ENCODE data around the gene CALHM5.

The CALHM5 gene

DNA sequence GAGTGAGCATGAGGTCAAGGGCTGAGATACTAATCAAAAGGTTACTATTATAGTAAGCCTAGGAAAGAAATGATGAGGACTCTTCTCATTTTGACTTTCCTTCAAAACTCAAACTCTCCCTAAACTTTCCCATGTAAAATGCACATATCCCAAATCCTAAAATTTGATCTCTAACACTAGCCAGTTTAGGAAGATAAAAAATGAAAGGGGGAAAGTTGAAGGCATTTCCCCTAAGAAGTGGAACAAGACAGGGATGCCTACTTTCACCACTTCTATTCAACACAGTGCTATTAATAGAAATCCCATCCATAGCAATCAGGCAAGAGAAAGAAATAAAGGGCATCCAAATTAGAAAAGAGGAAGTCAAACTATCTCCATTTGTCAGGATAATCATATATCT lies 2.9 kb upstream of the CALHM5 start:
- DNase-seq (ENCODE audit: low read depth), result no peak

DNA sequence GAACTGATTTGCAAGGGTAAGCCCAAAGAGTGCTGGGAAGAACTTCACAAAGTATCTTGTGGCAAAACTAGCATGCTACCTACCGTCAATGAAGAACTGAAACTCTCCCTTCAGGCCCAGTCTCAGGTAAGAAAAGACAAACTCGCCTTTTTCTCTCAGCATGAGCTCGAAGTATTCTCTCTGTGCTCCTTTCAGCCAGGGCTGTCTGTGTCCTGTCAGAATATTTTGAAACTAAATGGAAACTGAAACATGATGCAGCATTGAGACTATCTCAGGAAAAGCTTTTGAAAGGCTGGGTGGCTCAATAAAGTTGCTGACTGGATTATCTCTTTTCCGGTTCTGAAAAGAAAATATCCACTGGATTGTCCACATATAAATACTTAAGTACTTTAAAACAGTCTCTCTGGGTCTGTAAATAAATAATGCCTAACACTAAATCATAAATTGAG lies 696 bp downstream of the CALHM5 start:
- DNase-seq (ENCODE audit: low read depth), result no peak

DNA sequence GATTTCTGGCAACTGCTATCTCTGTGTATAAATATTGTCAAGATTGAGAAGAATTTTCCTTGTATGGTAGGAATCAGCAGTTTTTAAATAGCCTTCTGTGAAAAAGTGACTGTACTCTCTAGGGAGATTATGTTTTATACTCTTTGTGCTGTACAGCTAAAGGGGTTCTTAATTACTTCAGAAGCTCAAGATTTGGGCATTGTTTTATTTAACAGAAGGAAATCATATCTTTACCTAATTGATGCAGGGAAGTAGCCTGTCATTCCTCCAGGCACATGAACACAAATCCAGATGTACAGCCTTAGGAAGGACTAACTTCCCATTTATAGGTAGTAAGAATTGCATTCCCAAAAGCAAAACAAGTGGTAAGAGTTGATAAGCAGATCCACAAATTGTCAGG lies 1.3 kb downstream of the CALHM5 start:
- DNase-seq (ENCODE audit: low read depth), result no peak

DNA sequence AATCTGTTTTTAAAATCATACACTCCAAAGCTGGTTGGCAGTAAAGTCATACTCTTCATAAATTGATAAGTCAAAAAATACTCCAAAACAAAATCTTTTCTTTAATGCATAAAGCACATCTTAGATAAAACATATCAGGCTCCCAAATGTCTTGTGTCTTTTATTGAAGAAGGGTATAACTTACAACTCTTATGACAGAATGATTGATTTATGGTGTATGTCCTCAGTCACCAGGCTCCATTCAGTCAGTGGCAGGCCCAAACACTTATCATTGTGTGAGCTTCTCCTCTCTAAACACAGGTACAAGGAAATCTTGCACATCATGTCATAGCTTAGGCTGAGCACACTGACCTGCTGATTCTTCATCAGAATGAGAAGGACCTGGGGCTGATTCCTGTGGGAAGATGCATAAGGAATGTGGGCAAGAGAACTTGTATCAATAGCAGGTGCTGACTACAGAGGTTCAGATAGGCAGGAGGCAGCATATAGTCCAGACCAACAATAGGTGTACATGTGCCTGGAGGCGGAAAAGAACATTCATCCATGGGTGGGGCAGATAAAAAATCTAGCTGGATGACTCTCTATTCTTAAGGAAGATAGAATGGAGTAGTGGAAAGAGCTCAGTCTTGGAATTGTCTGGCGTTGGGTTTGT lies 1.9 kb downstream of the CALHM5 start:
- no peak for DNase-seq (ENCODE audit: low read depth)

DNA sequence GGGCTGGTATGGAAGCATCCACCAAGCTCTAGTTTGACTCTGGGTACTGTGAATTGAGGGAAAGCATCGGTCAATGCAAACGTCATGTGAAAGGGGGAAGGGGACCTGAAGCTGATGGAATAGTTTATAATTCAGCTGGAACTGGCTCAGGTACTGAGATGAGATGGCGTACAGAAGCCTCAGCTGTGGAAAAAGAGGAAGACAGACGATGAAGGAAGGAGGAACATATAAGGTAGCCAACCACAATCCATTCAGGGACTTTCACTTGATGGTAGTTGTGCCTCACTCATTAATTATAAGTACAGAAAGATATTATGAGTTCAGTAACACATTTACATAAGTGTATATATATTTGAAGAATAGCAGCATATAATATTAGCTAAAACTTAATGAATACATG lies 2.7 kb downstream of the CALHM5 start:
- no peak for DNase-seq (ENCODE audit: low read depth)

DNA sequence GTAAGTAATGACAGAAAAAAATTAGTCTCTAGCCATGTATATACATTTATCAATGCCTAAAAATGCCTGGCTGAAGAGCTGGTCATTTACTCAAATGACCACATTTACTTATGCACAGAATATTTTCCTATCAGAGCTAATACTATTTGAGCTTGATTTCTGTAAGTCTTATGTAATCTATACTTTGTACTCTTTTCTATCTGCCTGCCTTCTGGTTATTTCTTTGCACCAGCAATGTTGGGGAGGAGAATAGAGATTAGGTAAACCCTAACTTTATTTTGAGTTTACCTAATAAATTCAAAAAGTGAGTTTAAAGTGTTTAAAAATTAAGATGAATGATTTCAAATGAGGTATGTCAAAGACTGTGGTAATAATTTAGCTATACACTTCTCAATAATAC lies 3.7 kb downstream of the CALHM5 start:
- no peak for DNase-seq (ENCODE audit: low read depth)

DNA sequence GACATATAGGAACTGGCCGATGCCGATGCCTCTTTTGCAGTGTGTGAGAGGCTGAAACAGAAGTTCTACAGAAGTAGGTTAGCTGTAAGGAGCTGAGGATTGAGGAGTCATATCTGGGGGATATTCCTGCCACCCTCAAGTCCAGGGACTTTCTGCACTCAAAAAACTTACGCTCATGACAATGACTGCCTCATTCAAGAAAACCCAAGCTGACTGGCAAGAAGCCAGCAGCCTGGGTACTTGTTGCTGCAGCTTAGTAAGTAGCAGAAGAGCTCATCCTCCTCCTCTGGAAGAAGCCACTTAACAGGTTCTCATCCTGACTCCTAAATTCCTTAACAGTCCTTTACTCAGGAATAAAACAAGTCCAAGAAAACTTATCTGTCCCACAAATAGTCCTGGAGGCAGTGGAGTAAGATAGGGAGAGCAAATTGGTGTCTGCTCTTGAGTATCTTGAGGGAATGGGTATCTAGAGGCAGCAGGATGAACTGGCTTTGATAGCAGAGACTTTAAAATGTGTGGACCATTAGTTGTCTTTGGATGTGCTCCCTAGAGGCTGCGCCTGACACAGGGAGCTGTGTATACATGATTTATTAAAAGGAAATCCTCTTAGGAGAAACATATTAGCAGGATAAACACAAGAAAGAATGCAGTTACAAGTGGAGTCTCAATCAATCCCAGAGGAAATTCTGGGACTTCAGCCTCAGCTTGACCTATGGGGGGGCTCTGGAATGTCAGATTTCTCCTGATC lies 7.4 kb downstream of the CALHM5 start:
- no peak for DNase-seq (ENCODE audit: low read depth)

DNA sequence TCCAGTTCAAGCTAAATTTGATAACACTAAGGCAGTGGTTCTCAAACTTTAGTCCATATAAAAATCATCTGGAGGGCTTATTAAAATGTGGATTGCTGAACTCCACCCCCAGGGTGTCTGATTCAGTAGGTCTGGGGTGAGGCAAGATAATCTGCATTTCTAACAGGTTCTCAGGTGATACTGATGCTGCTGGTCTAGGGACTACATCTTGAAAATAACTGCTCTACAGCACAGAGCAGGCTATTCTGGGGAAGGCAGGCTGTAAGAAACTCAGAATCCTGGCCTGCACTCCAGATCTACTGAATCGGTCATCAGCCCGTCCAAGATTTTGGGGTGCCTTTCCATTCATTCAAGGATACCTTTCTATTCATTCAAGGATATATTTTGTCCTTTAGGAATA lies 11.5 kb downstream of the CALHM5 start:
- no peak for DNase-seq (ENCODE audit: low read depth)

DNA sequence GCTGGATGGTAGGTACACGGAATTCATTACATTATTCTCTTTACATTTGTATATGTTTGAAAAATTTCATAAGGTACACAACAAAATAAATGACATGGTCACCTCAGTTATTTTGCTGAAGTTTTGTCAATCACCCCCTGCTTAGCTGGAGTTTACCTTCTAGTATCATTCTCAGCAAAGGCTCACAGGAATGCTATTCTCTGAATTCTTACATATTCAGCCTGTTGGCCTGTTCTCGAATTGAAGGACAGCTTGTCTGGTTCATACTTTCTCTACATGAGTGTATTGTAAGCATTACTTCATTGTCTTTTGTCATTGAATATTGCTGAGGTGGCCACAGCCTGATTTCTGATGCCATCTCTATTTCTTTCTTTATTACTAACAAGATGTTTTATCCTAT lies 12.8 kb downstream of the CALHM5 start:
- DNase-seq (ENCODE audit: low read depth), result no peak

DNA sequence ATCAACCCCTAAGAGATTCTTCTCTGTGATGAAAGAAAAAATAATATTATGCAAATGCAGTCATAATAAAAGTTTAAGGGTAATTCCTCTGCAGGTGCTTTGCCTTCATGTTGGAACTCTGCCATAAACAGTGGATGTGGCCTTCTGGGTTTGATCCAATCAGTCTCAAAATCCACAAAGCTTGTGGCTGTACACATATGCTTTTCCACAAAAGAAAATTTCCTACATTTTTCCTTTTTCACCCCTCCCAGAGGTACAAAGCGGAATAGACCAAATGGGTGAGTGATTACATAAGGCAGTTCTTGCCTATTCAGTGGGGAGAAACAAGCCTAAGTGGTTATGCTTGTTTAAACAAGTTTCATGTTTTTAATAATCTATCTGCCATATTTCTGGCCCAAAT lies 16.7 kb downstream of the CALHM5 start:
- no peak for DNase-seq (ENCODE audit: low read depth)

DNA sequence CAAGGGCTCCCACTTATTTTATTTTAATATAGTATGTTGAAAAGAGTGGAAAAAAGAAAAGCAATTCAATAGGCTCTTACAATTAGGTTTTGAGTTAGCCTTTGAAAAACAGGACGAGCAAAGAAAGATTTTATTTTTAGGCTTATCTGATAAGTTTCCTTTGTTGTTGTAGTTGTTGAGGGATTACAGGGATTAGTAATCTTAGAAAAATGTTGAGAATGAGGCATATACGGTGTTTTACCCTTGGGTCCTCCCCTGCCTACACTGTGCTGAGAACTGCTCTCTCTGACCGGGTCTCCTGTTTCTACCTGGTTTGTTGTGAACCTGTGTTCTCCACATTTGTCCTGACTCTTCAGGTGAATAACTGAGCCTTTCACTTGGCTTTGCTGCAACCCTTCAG lies 17.3 kb downstream of the CALHM5 start:
- no peak for DNase-seq (ENCODE audit: low read depth)

DNA sequence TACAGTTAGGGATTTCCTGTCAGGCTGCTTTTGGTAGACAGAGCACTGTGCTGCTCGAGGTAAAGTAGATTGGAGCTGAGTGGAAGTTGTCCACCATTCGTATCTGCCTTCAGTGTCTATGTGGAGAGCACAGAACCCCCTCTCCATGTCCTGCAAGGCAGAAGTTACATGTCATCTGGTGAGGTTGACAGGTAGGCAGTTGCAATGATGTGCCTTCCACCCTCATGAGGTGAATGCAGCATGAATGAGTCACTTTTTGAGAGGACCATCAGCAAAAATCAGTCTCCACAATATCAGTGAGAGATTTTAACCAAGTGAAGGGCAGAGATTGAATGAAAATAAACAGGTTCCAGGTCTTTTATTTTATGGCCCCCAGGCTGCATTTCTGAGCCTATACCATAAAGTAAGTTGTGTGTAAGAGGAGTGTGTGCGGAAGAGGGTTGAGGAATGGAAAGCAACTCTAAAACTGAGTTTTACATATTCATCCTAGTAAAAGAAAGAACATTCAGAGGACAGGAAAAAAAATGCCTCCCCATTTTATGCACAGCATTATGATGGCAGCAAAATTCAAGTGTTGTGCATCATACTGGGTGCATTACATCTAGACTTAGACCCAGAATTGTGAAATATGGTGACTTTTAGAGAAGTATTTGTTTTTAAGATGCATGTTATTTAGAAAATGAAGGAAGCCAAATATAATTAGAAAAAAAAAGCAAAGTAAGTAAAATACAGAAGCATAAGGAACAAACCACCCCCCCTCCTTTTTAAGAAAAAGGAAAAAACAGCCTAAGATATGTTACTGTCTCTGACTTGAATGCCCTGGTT lies 18.2 kb downstream of the CALHM5 start:
- DNase-seq (ENCODE audit: low read depth), result no peak

DNA sequence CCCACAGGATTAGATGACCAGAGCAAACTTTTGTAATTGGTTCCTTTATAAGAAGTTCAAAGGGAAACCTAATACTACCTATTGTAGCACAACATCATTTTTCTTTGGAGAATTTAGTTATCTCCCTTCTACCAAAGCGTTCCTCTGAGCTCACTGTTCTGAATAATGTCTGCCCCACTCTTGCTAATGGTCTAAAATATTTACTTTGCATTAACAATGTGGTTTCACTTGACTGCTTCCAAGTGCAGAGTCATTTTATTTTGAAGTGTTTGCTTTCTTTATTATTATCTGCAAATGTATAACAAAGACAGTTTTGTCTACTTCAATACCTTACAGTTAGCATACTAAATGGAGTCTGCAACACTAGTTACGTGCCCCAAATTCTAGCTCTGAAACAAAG lies 19.0 kb downstream of the CALHM5 start:
- DNase-seq (ENCODE audit: low read depth), result no peak

DNA sequence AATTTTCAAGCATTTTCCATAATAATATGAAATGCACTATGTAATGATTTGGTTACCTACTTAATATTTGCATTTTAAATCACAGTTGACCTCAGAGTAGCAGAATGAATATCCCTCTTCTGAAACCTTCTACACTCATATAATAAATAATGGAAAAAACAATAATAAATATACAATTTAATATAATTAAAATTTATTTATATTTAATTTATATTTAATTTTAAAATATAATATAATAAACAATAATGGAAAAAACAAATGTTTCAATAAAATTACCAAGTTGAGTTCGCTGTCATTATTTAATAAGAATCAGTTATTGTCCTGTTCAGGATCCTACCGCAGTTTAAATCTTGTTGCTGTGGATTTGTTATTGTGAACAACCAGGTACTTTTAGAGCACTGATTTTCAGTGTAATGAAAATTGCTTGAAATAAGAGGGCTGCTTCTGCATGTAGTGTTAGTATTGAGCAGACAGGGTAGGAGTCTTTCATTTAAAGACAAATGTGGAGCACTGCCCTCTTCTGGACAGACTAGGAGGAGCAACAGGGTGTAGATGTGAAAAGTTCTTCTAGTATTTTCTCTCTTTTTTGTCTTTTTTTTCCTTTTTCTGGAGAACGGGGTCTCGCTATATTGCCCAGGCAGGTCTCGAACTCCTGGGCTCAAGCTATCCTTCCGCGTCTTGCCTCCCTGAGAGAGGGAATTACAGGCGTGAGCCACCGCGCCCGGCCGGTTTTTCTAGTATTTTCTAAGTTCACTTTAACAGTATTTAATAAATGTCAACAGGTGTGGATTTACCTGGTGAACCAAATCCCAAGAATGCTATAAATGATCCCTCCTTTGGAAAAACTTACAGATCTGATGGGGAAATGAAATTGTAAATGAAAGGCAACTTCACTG lies 20.5 kb downstream of the CALHM5 start:
- DNase-seq (ENCODE audit: low read depth), result peak; percentile 55

DNA sequence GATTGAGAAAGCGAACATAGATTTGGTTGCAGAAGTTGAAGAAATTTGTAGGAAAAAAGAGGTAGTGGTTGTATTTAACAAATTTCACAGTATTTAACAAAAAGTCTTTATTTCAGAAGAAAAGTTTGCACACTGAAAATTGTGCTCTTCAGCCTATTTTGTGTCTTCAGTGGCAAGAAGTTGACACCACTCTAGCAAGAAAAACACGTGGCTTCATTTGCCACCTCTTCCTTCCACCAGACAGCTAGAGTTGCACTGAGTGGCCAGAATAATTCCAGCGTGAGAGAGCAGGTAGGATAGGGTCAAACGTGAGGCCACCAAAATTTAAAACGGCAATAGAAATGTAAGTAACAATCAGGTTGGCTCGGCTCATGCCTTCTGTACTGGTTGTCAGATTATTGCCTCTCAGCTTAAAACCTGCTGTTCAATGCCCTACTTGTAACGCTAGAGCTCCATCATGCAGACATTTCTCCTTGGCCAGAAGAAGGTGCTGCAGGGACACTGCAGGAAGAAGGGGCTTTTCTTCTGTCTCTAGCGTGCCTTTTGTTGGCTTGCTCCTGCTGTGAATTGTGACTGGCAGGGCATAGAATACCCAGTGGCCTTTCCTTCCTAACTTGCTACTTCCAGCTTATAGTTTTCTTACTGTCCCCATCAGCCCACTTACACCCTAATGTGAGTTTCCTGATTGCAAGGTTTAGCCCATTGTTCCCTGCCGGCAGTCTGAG lies 22.0 kb downstream of the CALHM5 start:
- DNase-seq (ENCODE audit: low read depth), result no peak

DNA sequence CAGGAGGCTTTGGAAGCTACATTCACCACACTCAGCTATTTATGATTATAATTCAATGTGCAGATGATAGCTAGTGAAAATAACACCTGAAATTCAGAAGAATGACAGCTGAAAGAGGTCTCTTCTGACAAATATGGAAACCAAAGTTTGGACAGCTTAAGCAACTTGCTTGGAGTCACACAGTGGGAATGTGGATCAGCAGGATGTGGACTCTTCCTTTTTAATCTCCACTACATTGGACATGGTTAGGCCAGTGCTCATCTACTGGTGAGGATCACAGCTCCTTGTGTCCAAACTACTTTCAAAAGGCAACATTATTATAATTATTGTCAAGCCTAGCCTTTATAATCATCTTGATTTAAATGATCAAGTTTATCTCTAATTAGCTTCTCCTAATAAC lies 23.7 kb downstream of the CALHM5 start:
- no peak for DNase-seq (ENCODE audit: low read depth)

DNA sequence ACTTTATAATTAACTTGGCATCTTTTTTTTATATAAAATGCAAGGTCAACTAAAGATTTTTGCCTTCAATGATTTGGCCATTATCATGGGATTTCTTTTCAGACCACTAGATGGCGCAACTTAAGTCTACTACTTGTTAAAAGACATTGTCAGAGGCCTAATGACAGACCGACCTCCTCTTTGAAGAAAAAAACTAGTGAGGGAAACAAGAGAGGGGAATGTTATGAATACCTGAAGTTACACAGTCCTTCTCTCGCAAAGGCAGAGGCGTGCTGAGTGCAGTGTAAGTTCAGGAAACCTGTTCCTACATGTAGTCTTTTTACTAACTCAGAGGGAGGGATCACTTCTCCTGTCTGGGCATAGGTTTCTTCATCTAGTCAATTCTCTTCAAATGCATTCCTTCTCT lies 24.8 kb downstream of the CALHM5 start:
- DNase-seq (ENCODE audit: low read depth), result no peak

DNA sequence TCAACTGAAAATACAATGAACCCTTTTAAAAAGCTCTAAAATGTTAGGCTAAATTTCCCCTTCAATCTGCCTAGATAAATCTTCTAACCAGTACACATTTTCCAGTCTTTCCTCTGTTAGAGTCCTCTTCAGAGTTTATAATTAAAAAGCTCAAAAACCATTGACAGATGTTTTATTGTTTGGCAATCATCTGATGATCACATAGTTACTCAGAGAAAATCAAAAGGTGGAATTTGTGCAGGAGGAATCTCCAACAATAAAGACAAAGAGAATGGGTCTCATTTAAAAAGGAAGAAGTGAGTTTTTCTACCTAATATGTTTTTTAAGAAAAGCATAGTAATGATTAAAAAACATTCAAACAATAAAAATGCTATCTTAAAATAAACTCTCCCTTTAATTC lies 31.0 kb downstream of the CALHM5 start:
- no peak for DNase-seq (ENCODE audit: low read depth)

DNA sequence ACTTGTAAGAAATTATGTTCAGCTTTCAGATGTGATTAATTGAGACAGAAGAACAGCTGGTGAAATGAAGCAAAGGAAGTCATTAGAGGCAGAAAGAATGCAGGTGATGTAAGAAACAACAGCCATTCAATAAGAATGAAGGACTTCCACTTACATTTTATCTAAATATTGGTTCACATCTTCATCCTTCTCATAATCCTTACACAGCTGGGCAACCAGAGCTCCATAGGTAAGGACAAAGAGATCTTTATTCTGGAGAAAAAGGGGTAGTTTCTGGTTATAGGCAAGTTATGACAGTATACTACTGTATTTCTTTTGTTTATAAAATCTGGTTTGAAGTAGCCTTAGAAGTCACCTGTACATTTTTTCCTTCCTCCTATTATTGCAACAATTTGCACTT lies 31.7 kb downstream of the CALHM5 start:
- DNase-seq (ENCODE audit: low read depth), result no peak

DNA sequence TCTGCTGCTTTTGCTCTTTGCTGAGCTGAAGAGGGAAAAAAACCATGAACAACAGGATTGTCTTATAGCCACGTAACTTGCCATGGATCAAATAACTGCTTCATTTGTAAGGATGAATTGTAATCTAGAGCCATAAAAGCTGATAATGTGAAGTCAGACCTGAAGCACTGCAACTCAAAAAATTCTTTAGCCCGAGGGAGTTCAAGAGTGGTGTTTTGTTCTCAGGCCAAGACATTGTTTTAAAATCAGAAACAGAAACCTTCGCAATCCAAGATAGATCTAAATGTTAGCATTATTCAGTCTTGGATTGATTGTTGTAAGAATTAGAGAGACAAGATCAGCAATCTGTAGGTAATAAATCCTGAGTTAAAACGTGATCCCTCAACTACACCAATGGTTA lies 34.2 kb downstream of the CALHM5 start, which contains the start of gene TRAPPC3L:
Gene TRAPPC3L (minus strand): TSS at position 34 of the 400 bp plus-strand sequence. CDS start 170 bp downstream, outside the sequence.
- DNase-seq (ENCODE audit: low read depth), result no peak

DNA sequence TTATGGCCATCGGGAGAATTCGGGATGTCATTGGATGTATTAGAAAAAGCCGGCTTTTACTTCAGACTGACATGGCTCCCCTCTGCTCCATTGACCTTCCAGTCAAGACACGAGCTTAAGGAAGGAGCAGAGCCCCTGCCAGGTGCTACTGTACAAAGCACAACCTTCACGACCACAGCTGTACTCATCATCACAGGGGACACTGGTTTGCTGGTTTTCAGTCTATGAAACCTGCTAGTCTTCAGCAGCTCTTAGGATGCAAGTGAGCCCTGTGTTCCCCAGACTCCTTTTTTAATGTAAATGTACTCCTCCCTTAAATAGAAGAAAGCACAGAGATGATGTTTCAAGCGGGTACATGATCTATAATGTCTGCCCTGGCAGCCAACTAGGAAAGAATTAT lies 35.9 kb downstream of the CALHM5 start:
- DNase-seq (ENCODE audit: low read depth), result no peak
